ENCODE results near the gene INHBB. TPM values are rescaled to one million over a fixed set of nuclear protein-coding genes. Genes with fewer than 3 reads are reported as not detected.

Gene INHBB
- polyA plus RNA-seq, 3 donors = 0.08 TPM; not detected in 2

- Histone ChIP-seq H3K4me3 (replicated peaks in 1 of 3; ENCODE audit: low read depth in 2 of 3, low read length in 3 of 3) (no peak overlapping the region), H3K27ac (ENCODE audit: low read depth in 1 of 2, low read length in 2 of 2) (no peak overlapping the region), H3K9me3 (replicated peaks in 1 of 2; ENCODE audit: control insufficient read depth in 1 of 2, insufficient read depth in 1 of 2, low read length in 2 of 2) (no peaks in the 10 kb centered on the region), H2AFZ (ENCODE audit: insufficient read depth, low read depth, low read length, poor library complexity, severe bottlenecking) (no peak overlapping the region), H3K79me2 (ENCODE audit: insufficient read depth, low read length) (no peaks in the 10 kb centered on the region), H3K4me2 (replicated peaks; ENCODE audit: extremely low read depth, low read length, poor library complexity, severe bottlenecking) (no peak overlapping the region), H3K27me3 (ENCODE audit: control insufficient read depth in 2 of 2, insufficient read depth in 2 of 2, low read length in 2 of 2) (no peaks in the 10 kb centered on the region), H3K4me1 (ENCODE audit: control insufficient read depth in 1 of 2, insufficient read depth in 2 of 2, low read length in 2 of 2) (no peaks in the 10 kb centered on the region), H3K36me3 (replicated peaks in 1 of 2; ENCODE audit: control insufficient read depth in 1 of 2, insufficient read depth in 2 of 2, low read length in 2 of 2) (no peaks in the 10 kb centered on the region), H4K20me1 (ENCODE audit: insufficient read depth, low read length) (no peaks in the 10 kb centered on the region), H3K9ac (ENCODE audit: insufficient read depth, low read length, poor library complexity, severe bottlenecking) (no peak overlapping the region)
- intact Hi-C loops (cut with micrococcal nuclease) = no loop called here
- no peak for DNase-seq
- no peaks in the 10 kb centered on the region for H3K4me1 Mint-ChIP-seq
- WGBS (ENCODE audit: insufficient coverage) = 95% methylated on average over 12 of the region's 14 CpGs
- H3K36me3 Mint-ChIP-seq = no peaks in the 10 kb centered on the region
- no peak overlapping the region for H3K27ac Mint-ChIP-seq
- no peak for TF ChIP-seq CTCF (IDR thresholded peaks at IDR 0.05)
- no peak overlapping the region for H3K4me3 Mint-ChIP-seq
- peaks cover 0 to 2% (median 0%) of the 10 kb centered on the region in 7 donors for H3K9me3 Mint-ChIP-seq
- peaks cover 0 to 7% (median 3%) of the 10 kb centered on the region in 3 donors for H3K27me3 Mint-ChIP-seq (ENCODE audit: low read depth in 3 of 3)
These were observed 29.5 kb downstream of the INHBB start for GRCh38 chr2:120375251-120376020.

- no peaks in the 10 kb centered on the region for H3K36me3 ChIP-seq (replicated peaks in 1 of 2; ENCODE audit: control insufficient read depth in 1 of 2, insufficient read depth in 2 of 2, low read length in 2 of 2)
- no peak overlapping the region for H3K4me2 ChIP-seq (replicated peaks; ENCODE audit: extremely low read depth, low read length, poor library complexity, severe bottlenecking)
- H2AFZ ChIP-seq (ENCODE audit: insufficient read depth, low read depth, low read length, poor library complexity, severe bottlenecking) = no peak overlapping the region
- TF ChIP-seq CTCF (IDR thresholded peaks at IDR 0.05) = no peak
- intact Hi-C loops (cut with micrococcal nuclease) = no loop called here
- H3K27me3 ChIP-seq (ENCODE audit: control insufficient read depth in 2 of 2, insufficient read depth in 2 of 2, low read length in 2 of 2) = no peaks in the 10 kb centered on the region
- no peaks in the 10 kb centered on the region for H4K20me1 ChIP-seq (ENCODE audit: insufficient read depth, low read length)
- Mint-ChIP-seq H3K4me3 (no peak overlapping the region), H3K9me3 (peaks cover 0 to 2% (median 0%) of the 10 kb centered on the region in 7 donors), H3K27ac (no peak overlapping the region), H3K27me3 (ENCODE audit: low read depth in 3 of 3) (peaks cover 0 to 7% (median 3%) of the 10 kb centered on the region in 3 donors), H3K4me1 (no peaks in the 10 kb centered on the region), H3K36me3 (no peaks in the 10 kb centered on the region)
- 88% methylated on average over 12 of the region's 12 CpGs for WGBS (ENCODE audit: insufficient coverage)
- H3K9me3 ChIP-seq (replicated peaks in 1 of 2; ENCODE audit: control insufficient read depth in 1 of 2, insufficient read depth in 1 of 2, low read length in 2 of 2) = no peaks in the 10 kb centered on the region
- H3K79me2 ChIP-seq (ENCODE audit: insufficient read depth, low read length) = no peaks in the 10 kb centered on the region
- no peak overlapping the region for H3K9ac ChIP-seq (ENCODE audit: insufficient read depth, low read length, poor library complexity, severe bottlenecking)
- no peak overlapping the region for H3K27ac ChIP-seq (ENCODE audit: low read depth in 1 of 2, low read length in 2 of 2)
- no peak overlapping the region for H3K4me3 ChIP-seq (replicated peaks in 1 of 3; ENCODE audit: low read depth in 2 of 3, low read length in 3 of 3)
- no peaks in the 10 kb centered on the region for H3K4me1 ChIP-seq (ENCODE audit: control insufficient read depth in 1 of 2, insufficient read depth in 2 of 2, low read length in 2 of 2)
- DNase-seq = no peak
These were observed 30.2 kb downstream of the INHBB start for GRCh38 chr2:120376101-120376500.

Data from CD14-positive monocyte (primary cell).